Measurements from ENCODE around the gene TAS1R3.
A peak's percentile ranks its signal among the peaks of the same experiment; 100 is the strongest.

TAS1R3 gene

GRCh38 chr1:1295154-1295923 lies 35.7 kb upstream of the TAS1R3 start:
- DNase-seq, result no peak

- no peak for DNase-seq
These were observed 34.7 kb upstream of the TAS1R3 start for GRCh38 chr1:1296070-1297061.

GRCh38 chr1:1297802-1298424 lies 33.2 kb upstream of the TAS1R3 start:
- DNase-seq, result no peak

- DNase-seq, result no peak
These were observed 32.0 kb upstream of the TAS1R3 start for GRCh38 chr1:1298861-1299685.

- DNase-seq, result no peak
These were observed 31.3 kb upstream of the TAS1R3 start for GRCh38 chr1:1299686-1300351.

- DNase-seq, result no peak
These were observed 30.7 kb upstream of the TAS1R3 start for GRCh38 chr1:1300352-1300739.

GRCh38 chr1:1302006-1302430 lies 29.1 kb upstream of the TAS1R3 start:
- DNase-seq, result no peak

- no peak for DNase-seq
These were observed 28.1 kb upstream of the TAS1R3 start for GRCh38 chr1:1302951-1303509.

- DNase-seq, result no peak
These were observed 27.3 kb upstream of the TAS1R3 start for GRCh38 chr1:1303736-1304135.

GRCh38 chr1:1304331-1305299 lies 26.5 kb upstream of the TAS1R3 start:
- no peak for DNase-seq

- peak; percentile 63 to 75 for DNase-seq
These were observed 25.6 kb upstream of the TAS1R3 start for GRCh38 chr1:1305300-1306069.

- DNase-seq, result no peak
These were observed 24.9 kb upstream of the TAS1R3 start for GRCh38 chr1:1306070-1306660.

GRCh38 chr1:1306661-1307260 lies 24.3 kb upstream of the TAS1R3 start:
- DNase-seq, result no peak

- no peak for DNase-seq
These were observed 23.7 kb upstream of the TAS1R3 start for GRCh38 chr1:1307261-1307922.

GRCh38 chr1:1307923-1308755 lies 22.9 kb upstream of the TAS1R3 start, which contains the start of the genes ACAP3 and PUSL1:
Gene ACAP3 (minus strand): TSS chr1:1307930. CDS start chr1:1307815, 115 bp downstream.
Gene PUSL1 (plus strand): TSS chr1:1308597. CDS start chr1:1308644, 47 bp downstream.
- peak; percentile 86 for DNase-seq

GRCh38 chr1:1308756-1309250 lies 22.3 kb upstream of the TAS1R3 start:
- DNase-seq, result no peak
